Neuronal stem cell (in vitro differentiated cells): ENCODE measurements around the gene ZBTB32.

Source experiments
- DNase-seq: peaks from one replicate; pipeline ENCODE4 v3.0.0-alpha.2; 2013; ENCODE audit warnings: low spot score
- H2AFZ ChIP-seq: one replicate; pipeline ENCODE4 v1.6.1; 2013; ENCODE audit warnings: mild to moderate bottlenecking, low read length, inconsistent platforms
- H2AK5ac ChIP-seq: 2 replicates; pipeline ENCODE4 v1.6.1; 2013; ENCODE audit warnings: low read depth, mild to moderate bottlenecking, inconsistent platforms, low read length, moderate library complexity, mixed read lengths
- H2BK120ac ChIP-seq: 2 replicates; pipeline ENCODE4 v1.6.1; 2013; ENCODE audit warnings: low read depth, mild to moderate bottlenecking, inconsistent platforms, low read length, moderate library complexity, mixed read lengths
- H2BK12ac ChIP-seq: one replicate; pipeline ENCODE4 v1.6.1; 2013; ENCODE audit warnings: low read length, inconsistent platforms
- H2BK15ac ChIP-seq: 2 replicates; pipeline ENCODE4 v1.6.1; 2013; ENCODE audit warnings: mild to moderate bottlenecking, low read length, inconsistent platforms, mixed read lengths
- H2BK5ac ChIP-seq: one replicate; pipeline ENCODE4 v1.6.1; 2013; ENCODE audit warnings: inconsistent platforms, mild to moderate bottlenecking, low read length, moderate library complexity
- H3K14ac ChIP-seq: one replicate; pipeline ENCODE4 v1.6.1; 2013; ENCODE audit warnings: low read length, inconsistent platforms
- H3K18ac ChIP-seq: 2 replicates; pipeline ENCODE4 v1.6.1; 2013; ENCODE audit warnings: low read length, inconsistent platforms
- H3K23ac ChIP-seq: 2 replicates; pipeline ENCODE4 v1.6.1; 2013; ENCODE audit warnings: low read depth, mild to moderate bottlenecking, mixed read lengths, low read length, inconsistent platforms; ENCODE audit not compliant: poor library complexity
- H3K27ac ChIP-seq: replicated peaks from 3 replicates; pipeline ENCODE4 v1.5.1; 2013; ENCODE audit warnings: low read length, inconsistent platforms
- H3K27me3 ChIP-seq, 3 experiments: 2 replicates each; pipeline ENCODE4 v1.6.1; 2013; ENCODE audit warnings: low read length in 3 of 3, mild to moderate bottlenecking in 2 of 3, inconsistent platforms in 1 of 3, low read depth in 1 of 3, mixed read lengths in 1 of 3, moderate library complexity in 1 of 3; ENCODE audit not compliant: control insufficient read depth in 3 of 3, insufficient read depth in 3 of 3
- H3K36me3 ChIP-seq, 2 donors: replicated peaks in 1 of 2; 2 replicates each; pipeline ENCODE4 v1.6.1; 2013; ENCODE audit warnings: low read length in 2 of 2; ENCODE audit not compliant: control insufficient read depth in 2 of 2, insufficient read depth in 2 of 2
- H3K4ac ChIP-seq: 2 replicates; pipeline ENCODE4 v1.6.1; 2013; ENCODE audit warnings: inconsistent platforms, mild to moderate bottlenecking, low read length, moderate library complexity
- H3K4me1 ChIP-seq, 2 donors: 1 replicate in 1 of 2; 2 replicates in 1 of 2; pipeline ENCODE4 v1.6.1; 2013; ENCODE audit warnings: low read length in 2 of 2, low read depth in 1 of 2; ENCODE audit not compliant: control insufficient read depth in 2 of 2, insufficient read depth in 1 of 2
- H3K4me2 ChIP-seq: one replicate; pipeline ENCODE4 v1.6.1; 2013; ENCODE audit warnings: mild to moderate bottlenecking, low read length, inconsistent platforms; ENCODE audit not compliant: insufficient read depth, poor library complexity, severe bottlenecking
- H3K4me3 ChIP-seq, 2 donors: 2 replicates each; pipeline ENCODE4 v1.5.1; 2013; ENCODE audit warnings: low read length in 2 of 2, mild to moderate bottlenecking in 2 of 2, inconsistent platforms in 1 of 2, moderate library complexity in 1 of 2
- H3K79me1 ChIP-seq: one replicate; pipeline ENCODE4 v1.6.1; 2013; ENCODE audit warnings: low read depth, mild to moderate bottlenecking, inconsistent platforms, low read length, moderate library complexity
- H3K9ac ChIP-seq: one replicate; pipeline ENCODE4 v1.6.1; 2013; ENCODE audit warnings: mild to moderate bottlenecking, low read depth, low read length, inconsistent platforms; ENCODE audit not compliant: poor library complexity
- H3K9me3 ChIP-seq, 2 donors: replicated peaks in 1 of 2; 2 replicates each; pipeline versions ENCODE3 to v1.6.1; 2013; ENCODE audit warnings: low read length in 2 of 2, mild to moderate bottlenecking in 2 of 2, inconsistent platforms in 1 of 2, low read depth in 1 of 2, mixed read lengths in 1 of 2, moderate library complexity in 1 of 2; ENCODE audit not compliant: control insufficient read depth in 2 of 2, insufficient read depth in 1 of 2
- H4K8ac ChIP-seq: one replicate; pipeline ENCODE4 v1.6.1; 2013; ENCODE audit warnings: low read depth, mild to moderate bottlenecking, inconsistent platforms, low read length, moderate library complexity
- H4K91ac ChIP-seq: one replicate; pipeline ENCODE4 v1.6.1; 2013; ENCODE audit warnings: low read length, low read depth, mild to moderate bottlenecking, inconsistent platforms; ENCODE audit not compliant: poor library complexity
- WGBS, 2 donors: extraction: QIAGEN DNeasy Blood & Tissue Kit; methylation state at CpG; one replicate each; pipeline ENCODE4 v1.1.7; 2013; ENCODE audit warnings: missing lambda C conversion rate in 2 of 2, mixed read lengths in 1 of 2; ENCODE audit not compliant: insufficient read length in 2 of 2, insufficient replicate concordance in 1 of 2; ENCODE audit errors: extremely low coverage in 2 of 2; 5-methylcytosine and 5-hydroxymethylcytosine counted together

The ZBTB32 gene

GRCh38 chr19:35724560-35724959 is 20.2 kb downstream of the ZBTB32 start:
- Histone ChIP-seq H2AK5ac (no peak overlapping the region), H3K27me3 (no peaks in the 10 kb centered on the region), H3K14ac (no peak overlapping the region), H2BK12ac (no peak overlapping the region), H2BK5ac (peak overlapping the region; percentile 22), H3K18ac (no peak overlapping the region), H3K9me3 (no peaks in the 10 kb centered on the region), H3K79me1 (peaks cover 13% of the 10 kb centered on the region), H3K27ac (no peak overlapping the region), H4K91ac (no peak overlapping the region), H3K4me3 (no peak overlapping the region), H2AFZ (no peak overlapping the region), H3K4me1 (no peaks in the 10 kb centered on the region), H3K4me2 (no peak overlapping the region), H3K36me3 (peaks cover 80 to 95% of the 10 kb centered on the region in 2 donors), H3K4ac (no peak overlapping the region), H4K8ac (peak overlapping the region; percentile 43), H2BK120ac (no peak overlapping the region), H3K9ac (no peak overlapping the region), H2BK15ac (no peak overlapping the region), H3K23ac (no peak overlapping the region)
- no peak for DNase-seq
- no CpG with 5 or more reads among the region's 12 CpGs for WGBS, 2 donors

GRCh38 chr19:35725216-35725861 is 21.0 kb downstream of the ZBTB32 start:
- no peak overlapping the region for H2AK5ac ChIP-seq
- H3K9me3 ChIP-seq = no peaks in the 10 kb centered on the region
- H3K79me1 ChIP-seq = peaks cover 10% of the 10 kb centered on the region
- no peak overlapping the region for H4K91ac ChIP-seq
- H2BK15ac ChIP-seq = no peak overlapping the region
- no CpG with 5 or more reads among the region's 23 CpGs for WGBS, 2 donors
- DNase-seq = no peak
- no peak overlapping the region for H2AFZ ChIP-seq
- H3K4me1 ChIP-seq = no peaks in the 10 kb centered on the region
- no peak overlapping the region for H2BK5ac ChIP-seq
- no peak overlapping the region for H3K14ac ChIP-seq
- H2BK12ac ChIP-seq = no peak overlapping the region
- H3K18ac ChIP-seq = no peak overlapping the region
- no peak overlapping the region for H3K23ac ChIP-seq
- H3K27ac ChIP-seq = no peak overlapping the region
- no peak overlapping the region for H3K4ac ChIP-seq
- H2BK120ac ChIP-seq = no peak overlapping the region
- no peaks in the 10 kb centered on the region for H3K27me3 ChIP-seq
- peak overlapping the region; percentile 63 for H3K9ac ChIP-seq
- H3K4me3 ChIP-seq = no peak overlapping the region
- no peak overlapping the region for H3K4me2 ChIP-seq
- no peak overlapping the region for H4K8ac ChIP-seq
- H3K36me3 ChIP-seq = peaks cover 84 to 95% of the 10 kb centered on the region in 2 donors

- no CpG with 5 or more reads among the region's 25 CpGs for WGBS, 2 donors
- H3K27me3 ChIP-seq = no peaks in the 10 kb centered on the region
- no peak overlapping the region for H3K23ac ChIP-seq
- H3K18ac ChIP-seq = no peak overlapping the region
- H2AFZ ChIP-seq = no peak overlapping the region
- H3K9me3 ChIP-seq = no peaks in the 10 kb centered on the region
- H3K79me1 ChIP-seq = peaks cover 13% of the 10 kb centered on the region
- H3K4me1 ChIP-seq = no peaks in the 10 kb centered on the region
- H3K4me2 ChIP-seq = no peak overlapping the region
- H3K9ac ChIP-seq = peak overlapping the region; percentile 77
- H3K4ac ChIP-seq = no peak overlapping the region
- no peak for DNase-seq
- no peak overlapping the region for H2BK12ac ChIP-seq
- H2BK120ac ChIP-seq = no peak overlapping the region
- H2BK15ac ChIP-seq = no peak overlapping the region
- no peak overlapping the region for H3K14ac ChIP-seq
- H3K27ac ChIP-seq = no peak overlapping the region
- H4K8ac ChIP-seq = no peak overlapping the region
- no peak overlapping the region for H2AK5ac ChIP-seq
- peaks cover 89 to 98% of the 10 kb centered on the region in 2 donors for H3K36me3 ChIP-seq
- no peak overlapping the region for H3K4me3 ChIP-seq
- no peak overlapping the region for H4K91ac ChIP-seq
- H2BK5ac ChIP-seq = no peak overlapping the region
These were observed 22.9 kb downstream of the ZBTB32 start for GRCh38 chr19:35727053-35727955.
